AG10803 (cell line): Measurements from ENCODE around the gene IL1R1.

Experiments used
- DNase-seq: peaks from one replicate; pipeline ENCODE4 v3.0.0; 2010; ENCODE audit warnings: low read depth
- H3K4me3 ChIP-seq: 2 replicates; pipeline ENCODE4 v1.5.1; 2011; ENCODE audit warnings: mild to moderate bottlenecking, low read length, control low read depth
- CTCF ChIP-seq: conservative IDR thresholded peaks from 2 replicates; pipeline ENCODE4 v1.5.1; 2011; ENCODE audit warnings: mild to moderate bottlenecking, low read length, control low read depth, inconsistent platforms

IL1R1 gene

GRCh38 chr2:102140377-102140776 is 2.2 kb upstream of the IL1R1 start:
- no peak for TF ChIP-seq CTCF
- peak; percentile 41 for DNase-seq
- H3K4me3 ChIP-seq, result no peak overlapping the region

DNA sequence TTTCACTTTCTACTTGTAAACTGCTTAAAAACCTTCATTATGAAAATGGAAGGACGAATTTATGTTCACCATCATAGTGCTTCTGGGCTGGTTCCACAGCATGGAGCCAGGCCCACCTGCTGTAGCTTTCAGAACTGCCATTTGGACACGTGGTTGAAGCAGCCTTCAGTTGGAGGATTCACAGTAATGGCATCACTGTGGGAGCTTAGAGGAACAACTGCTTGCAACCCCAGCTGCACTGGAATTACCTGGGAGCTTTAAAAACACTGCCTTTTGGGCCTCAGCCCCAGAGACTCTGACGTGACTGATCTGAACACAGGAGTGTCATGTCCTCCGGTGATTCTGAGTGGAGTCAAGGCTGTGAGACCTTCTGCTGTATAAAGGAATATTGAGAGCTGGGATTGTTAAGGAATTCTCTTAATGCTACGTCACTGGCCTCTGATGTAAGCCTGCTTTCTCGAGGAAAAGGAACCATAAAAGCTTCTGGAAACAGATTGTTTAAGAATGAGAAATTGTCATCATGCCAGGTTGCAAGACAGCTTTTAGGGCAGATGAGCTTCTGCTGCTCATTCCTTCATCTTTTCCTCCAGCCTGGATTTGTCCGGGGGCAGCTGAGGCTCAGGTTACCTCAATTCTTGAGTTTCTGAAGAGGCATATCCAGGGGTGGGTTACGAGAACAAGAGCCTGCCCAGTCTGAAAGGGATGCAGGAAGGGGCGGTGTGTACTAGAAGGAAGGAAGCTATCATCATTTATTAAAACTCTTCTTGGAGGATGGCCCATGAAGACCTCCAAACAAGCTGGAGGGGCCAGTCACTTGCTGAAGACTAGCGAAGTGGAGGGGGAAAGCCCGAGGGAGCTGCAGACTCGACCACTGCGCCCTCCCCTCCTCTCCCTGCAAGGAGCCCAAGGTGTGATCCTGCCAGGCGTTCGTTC is 1.3 kb upstream of the IL1R1 start:
- H3K4me3 ChIP-seq, result peak overlapping the region; percentile 67
- DNase-seq, result peak; percentile 97
- no peak for TF ChIP-seq CTCF

GRCh38 chr2:102142829-102143449 is 393 bp downstream of the IL1R1 start:
- H3K4me3 ChIP-seq, result peak overlapping the region; percentile 92
- no peak for TF ChIP-seq CTCF
- DNase-seq, result peak; percentile 64

- peak overlapping the region; percentile 92 for H3K4me3 ChIP-seq
- peak; percentile 21; the same call in 1 of the 2 replicates for TF ChIP-seq CTCF
These were observed 972 bp downstream of the IL1R1 start for GRCh38 chr2:102143450-102143985.

DNA sequence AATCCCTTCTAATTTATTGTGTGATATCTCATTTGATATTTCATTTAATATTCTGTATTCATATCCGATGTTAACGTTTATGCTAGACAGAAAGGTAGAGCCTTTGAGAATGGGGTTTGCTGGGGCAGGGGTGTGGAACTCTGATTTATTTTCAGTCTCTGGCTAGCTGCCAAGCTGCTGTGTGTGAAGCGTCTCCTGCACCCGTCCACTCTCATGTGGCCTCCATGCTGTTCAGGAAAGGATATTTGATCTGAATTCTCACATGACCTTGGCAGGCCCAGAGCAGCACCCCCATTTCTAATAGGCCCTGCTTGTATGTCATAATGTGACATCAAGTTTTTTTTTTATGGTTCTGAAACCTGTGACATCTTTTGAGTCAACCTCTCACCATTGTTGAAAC is 1.6 kb downstream of the IL1R1 start:
- peak; percentile 24 for DNase-seq
- H3K4me3 ChIP-seq, result peak overlapping the region; percentile 92
- TF ChIP-seq CTCF, result no peak

More at GRCh38 chr2:102143450-102143985, 972 bp downstream of the IL1R1 start:
- peak; percentile 53 for DNase-seq

DNA sequence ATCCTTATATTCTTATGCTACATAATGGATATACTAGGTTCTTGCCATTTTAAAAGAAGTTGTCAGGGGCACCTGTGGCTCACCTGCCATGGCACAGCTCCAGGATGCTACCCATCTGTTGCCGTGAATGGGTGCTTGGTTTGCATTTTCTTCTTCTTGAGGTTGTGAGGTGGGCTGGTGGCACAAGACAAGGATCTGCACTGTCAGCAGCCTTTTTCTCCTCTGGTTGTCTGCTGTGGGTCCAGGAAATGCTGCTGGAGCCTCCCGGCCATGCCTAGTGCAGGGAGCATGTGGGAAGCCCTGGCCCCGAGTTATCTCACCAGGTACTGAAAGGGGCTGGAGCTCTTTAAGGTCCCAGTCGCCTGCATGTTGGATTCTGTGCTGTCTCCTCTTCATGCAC is 2.6 kb downstream of the IL1R1 start:
- no peak overlapping the region for H3K4me3 ChIP-seq
- no peak for DNase-seq
- TF ChIP-seq CTCF, result no peak
